PC-9 (cell line): ENCODE measurements around the gene RAB8A.

Experiments
- EZH2 ChIP-seq: fragments of 200-600 bp; sonication (generic); IDR thresholded peaks from 2 replicates; pipeline ENCODE4 v1.8.0; 2017; ENCODE audit warnings: antibody characterized with exemption, low read depth
- TF ChIP-seq, protein P1 (sequence below): fragments of 200-600 bp; sonication (generic); conservative IDR thresholded peaks from 2 replicates; pipeline ENCODE4 v1.6.1; 2017; ENCODE audit warnings: mixed run types, antibody characterized with exemption, mild to moderate bottlenecking, moderate library complexity

- TF ChIP-seq, protein P1, sequence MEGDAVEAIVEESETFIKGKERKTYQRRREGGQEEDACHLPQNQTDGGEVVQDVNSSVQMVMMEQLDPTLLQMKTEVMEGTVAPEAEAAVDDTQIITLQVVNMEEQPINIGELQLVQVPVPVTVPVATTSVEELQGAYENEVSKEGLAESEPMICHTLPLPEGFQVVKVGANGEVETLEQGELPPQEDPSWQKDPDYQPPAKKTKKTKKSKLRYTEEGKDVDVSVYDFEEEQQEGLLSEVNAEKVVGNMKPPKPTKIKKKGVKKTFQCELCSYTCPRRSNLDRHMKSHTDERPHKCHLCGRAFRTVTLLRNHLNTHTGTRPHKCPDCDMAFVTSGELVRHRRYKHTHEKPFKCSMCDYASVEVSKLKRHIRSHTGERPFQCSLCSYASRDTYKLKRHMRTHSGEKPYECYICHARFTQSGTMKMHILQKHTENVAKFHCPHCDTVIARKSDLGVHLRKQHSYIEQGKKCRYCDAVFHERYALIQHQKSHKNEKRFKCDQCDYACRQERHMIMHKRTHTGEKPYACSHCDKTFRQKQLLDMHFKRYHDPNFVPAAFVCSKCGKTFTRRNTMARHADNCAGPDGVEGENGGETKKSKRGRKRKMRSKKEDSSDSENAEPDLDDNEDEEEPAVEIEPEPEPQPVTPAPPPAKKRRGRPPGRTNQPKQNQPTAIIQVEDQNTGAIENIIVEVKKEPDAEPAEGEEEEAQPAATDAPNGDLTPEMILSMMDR: no peak
- TF ChIP-seq EZH2: no peak
Measured at GRCh38 chr19:16155128-16155527, 43.4 kb downstream of the RAB8A start.
